GM03348 (cell line): Measurements from ENCODE around the gene CFP.
"Not testable (repeated sequence)": the region's sequence is repeated elsewhere in the genome, so short reads cannot be mapped to it uniquely, and the experiment has no call there.

Experiments used
- DNase-seq: peaks from one replicate; pipeline ENCODE4 v3.0.0; 2012; ENCODE audit warnings: low spot score

CFP gene

DNA sequence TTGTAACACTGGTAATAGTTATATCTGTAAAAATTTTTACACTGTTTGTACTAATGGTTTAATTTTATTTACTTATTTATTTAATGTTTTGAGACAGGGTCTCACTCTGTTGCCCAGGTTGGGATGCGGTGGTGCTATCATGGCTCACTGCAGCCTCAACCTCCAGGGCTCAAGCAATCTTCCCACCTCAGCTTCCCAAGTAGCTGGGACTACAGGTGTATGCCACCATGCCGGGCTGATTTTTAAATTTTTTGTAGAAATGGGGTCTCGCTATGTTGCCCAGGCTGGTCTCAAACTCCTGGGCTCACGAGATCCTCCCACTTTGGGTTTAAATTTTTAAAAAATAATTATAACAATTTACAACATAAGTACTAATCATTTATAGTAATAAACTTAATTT is 26.6 kb downstream of the CFP start:
- DNase-seq = not testable (repeated sequence)

DNA sequence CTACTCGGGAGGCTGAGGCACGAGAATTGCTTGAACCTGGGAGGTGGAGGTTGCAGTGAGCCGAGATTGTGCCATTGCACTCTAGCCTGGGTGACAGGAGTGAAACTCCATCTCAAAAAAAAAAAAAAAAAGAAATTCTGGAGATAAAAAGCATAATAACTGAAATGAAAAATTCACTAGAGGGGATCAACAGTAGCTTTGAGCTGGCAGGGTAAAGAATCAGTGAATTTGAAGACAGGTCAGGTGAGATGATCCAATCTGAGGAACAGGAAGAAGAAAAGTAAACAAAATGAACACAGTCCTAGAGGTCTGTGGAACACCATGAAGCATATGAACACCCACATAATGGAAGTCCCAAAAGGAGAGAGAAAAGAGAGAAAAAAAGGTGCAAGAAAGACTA is 32.5 kb downstream of the CFP start:
- DNase-seq = no peak

- no peak for DNase-seq
Observed at GRCh38 chrX:47596256-47596655, 33.5 kb downstream of the CFP start.

- no peak for DNase-seq
Observed at GRCh38 chrX:47595716-47596251, 33.9 kb downstream of the CFP start.

- no peak for DNase-seq
Observed at GRCh38 chrX:47593522-47593921, 36.2 kb downstream of the CFP start.

DNA sequence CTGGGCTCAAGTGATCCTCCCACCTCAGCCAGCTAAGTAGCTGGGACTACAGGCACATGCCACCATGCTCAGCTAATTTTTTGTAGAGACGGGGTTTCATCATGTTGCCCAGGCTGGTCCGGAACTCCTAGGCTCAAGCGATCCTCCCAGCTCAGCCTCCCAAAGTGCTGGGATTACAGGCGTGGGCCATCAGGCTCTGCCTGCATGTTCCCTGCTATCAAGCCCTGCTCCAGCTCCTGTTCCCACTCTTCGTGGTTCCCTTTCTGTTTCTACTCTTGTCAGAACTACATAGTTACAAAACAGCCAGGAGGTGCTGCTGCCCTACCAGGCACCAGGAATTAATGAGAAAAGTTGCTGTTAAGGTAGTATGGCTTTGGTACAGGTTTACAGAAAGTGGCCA is 38.7 kb downstream of the CFP start:
- DNase-seq = no peak

DNA sequence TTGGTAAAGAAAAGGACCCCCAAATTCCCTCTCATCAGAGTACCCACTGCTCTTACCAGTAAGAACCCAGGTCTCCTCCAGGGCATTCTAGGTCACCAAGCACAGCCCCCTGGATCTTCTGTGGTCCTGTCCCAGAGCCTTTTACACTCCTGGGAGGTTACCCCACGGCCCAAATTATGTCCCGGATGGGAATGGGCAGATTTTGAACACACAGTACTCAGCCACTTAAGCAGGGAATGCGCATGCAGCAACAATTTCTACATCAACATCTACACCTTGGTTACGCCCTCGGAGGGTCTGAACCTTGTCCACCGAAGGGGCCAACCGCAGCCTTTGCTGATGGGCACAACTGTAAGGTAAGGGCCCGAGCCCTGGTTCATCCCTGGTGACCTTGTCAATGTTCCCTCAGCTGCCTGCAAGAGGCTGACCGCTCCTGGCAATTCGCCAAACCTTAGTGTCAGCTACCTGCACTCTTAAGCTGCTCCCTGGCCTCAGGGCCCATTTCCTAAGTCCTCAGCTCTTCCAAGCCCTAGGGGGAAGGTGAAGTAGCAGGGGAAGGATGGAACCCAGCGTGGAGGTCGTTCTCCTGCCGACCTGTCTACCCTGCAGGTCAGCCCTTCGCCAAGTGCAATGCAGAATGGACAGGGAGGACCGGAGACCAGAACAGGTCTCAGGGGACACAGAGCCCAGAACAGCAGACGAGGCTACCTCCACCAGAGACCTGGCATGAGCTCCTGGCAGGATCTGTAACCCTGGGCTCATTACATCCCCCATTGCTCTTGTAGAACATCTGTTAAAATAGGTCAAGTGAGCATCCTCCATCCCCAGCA is 41.6 kb downstream of the CFP start:
- DNase-seq = no peak

DNA sequence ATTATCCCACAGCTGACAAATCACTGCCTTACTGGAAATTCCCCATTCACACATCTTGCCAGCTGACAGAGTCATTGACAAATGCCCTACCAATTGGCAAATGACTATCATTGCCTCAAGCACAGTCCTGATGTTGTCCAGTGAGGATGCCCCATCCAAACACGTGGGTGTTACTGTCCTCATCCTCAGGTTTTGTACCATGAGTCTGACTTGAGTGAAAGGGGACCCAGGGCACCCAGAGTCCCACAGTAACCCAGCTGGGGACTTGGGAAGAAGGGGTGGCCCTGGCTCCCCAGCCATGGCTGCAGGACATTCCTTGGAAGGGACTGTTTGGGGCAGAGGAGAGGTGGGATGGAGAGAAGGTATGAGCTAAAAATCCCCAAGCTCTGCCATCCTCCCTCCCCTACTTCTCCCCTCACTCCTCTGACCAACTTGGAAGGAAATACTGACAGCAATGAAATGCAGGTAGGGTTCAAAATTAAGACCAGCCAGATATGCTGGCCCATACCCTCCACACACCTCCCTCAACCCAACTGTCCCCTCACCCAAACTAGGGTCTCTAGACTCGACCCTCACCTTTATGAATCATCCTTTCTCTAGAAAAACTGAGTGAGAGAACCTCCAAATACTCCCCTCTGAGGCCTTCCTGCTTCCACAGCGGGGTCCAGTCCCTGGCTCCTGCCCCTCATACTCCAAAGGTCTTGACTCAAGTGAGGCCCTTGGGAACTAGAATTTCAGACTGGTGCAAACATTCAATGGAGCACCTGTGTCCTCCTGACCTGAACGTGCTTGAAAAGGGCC is 42.4 kb downstream of the CFP start:
- DNase-seq = no peak

- no peak for DNase-seq
Observed at GRCh38 chrX:47586043-47586787, 43.5 kb downstream of the CFP start.

DNA sequence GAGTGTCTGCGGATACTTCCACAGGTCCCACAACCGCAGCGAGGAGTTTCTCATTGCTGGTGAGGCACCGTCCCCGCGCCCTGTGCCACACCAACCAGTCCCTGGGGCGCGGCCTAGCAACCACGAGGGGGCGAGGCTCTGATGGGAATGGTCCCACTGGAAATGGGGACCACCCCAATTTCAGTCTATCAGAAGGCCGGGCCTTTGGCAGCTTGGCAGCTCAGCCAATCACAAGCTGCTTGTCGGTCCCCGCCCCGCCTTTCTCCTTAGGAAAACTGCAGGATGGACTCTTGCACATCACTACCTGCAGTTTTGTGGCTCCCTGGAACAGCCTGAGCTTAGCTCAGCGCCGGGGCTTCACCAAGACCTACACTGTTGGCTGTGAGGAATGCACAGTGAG is 44.5 kb downstream of the CFP start:
- no peak for DNase-seq

DNA sequence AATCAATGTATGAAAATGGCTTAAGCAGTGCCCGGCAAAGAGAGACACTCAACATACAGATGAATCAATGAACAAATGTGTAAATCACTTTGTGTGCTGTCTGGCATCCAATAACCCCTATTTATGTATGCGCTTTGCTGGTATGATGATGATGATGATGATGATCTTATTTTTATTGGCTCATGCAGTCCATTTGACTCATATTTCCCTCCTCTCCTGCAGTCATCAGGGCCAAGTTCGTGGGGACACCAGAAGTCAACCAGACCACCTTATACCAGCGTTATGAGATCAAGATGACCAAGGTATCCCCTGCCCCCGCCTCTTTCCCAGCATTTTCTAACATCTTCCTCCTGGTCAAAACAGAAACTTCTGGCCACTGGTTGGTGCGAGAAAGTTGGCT is 45.0 kb downstream of the CFP start:
- no peak for DNase-seq

DNA sequence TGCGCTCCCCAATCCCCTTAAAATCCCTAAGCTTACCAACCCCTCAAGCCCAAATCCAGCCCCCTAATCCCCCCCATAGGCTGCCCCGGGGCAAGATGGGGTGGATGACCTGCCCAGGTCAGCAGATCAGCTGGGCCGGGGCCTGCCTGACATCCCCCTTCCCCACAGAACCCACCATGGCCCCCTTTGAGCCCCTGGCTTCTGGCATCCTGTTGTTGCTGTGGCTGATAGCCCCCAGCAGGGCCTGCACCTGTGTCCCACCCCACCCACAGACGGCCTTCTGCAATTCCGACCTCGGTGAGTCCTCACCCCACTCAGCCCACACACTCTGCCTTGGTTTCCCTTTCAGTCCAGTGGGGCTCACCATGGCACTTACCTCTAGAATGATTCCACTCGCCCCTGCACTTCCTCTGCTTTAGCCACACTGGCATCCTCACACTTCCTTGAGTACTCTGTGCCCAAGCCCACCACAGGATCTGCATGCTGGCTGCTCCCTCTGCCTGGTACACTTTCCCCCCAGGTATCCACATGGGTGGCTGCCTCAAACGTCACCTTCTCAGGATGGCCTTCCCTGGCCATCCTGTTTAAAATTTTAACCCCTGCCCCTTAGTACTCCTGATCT is 46.4 kb downstream of the CFP start:
- DNase-seq = no peak

DNA sequence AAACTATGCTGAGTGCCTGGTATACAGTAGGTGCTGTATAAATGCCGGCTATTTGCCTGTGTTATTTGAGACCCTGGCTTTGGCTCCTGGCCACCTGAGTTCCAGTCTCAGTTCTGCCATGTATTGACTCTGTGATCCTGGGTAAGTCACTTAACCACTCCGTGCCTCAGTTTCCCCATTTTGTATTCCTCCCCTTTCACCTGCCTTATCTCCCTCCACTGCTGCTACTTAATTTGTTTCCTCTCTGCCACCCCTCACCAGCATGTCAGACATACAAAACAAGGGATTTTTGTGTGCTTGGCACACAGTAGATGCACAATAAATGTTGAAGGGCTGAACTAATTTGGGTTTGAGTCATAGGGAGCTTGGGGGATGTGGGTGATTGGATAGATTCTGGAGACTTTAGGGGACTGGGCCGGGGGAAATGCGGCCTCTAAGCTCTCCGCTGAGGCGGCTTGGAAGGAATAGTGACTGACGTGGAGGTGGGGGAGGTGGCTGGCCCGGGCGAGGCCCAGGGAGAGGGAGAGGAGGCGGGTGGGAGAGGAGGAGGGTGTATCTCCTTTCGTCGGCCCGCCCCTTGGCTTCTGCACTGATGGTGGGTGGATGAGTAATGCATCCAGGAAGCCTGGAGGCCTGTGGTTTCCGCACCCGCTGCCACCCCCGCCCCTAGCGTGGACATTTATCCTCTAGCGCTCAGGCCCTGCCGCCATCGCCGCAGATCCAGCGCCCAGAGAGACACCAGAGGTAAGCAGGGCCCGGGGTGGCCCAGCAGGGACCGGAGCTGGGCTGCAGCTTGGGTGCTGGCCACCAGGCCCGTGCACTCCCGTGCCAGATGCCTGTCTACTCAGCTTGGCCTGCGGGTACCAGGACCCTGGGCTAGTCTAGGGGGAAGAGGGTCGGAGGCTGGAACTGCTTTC is 47.7 kb downstream of the CFP start, which contains the start of gene TIMP1:
TIMP1 (plus strand) TSS at position 706 of the 917 bp plus-strand sequence. CDS start 980 bp downstream, outside the sequence.
- peak; percentile 93 for DNase-seq

- peak; percentile 39 for DNase-seq
Observed at GRCh38 chrX:47579537-47579936, 50.2 kb downstream of the CFP start.

DNA sequence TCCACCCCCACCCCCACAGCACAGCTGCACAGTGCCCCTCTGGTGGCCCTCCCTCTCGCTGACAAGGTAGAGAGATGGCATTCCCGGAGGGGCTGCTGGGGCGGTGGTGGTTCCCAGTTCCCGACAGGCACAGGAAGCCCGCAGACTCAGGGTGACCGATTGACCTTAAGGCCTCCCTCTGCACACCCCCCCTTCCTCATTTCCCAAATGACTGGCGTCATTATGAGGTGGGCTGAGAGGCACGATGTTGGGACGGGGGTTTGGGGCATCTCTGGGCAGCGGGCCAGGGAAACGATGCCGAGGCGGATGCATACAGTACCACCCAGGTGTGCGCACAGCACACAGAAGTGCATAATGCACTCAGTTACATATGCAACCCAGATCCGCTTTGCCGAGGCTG is 51.0 kb downstream of the CFP start:
- DNase-seq = no peak

DNA sequence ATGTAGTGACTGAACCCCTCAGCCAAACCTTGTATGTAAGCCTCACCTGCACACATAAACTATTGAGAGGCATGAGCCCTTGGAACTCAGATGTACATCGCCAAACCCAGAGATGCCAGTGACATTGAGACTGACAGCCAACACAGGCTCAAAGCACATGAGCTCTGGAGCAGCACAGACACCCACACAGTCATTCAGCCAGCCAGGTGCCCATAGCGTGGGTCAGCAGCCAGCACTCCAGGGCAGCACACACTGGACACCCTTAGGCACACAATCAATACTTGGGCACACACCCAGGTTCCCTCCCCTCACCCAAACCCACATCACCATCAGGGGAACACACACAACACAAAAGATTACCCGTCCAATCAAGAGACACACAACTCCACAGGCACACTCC is 51.8 kb downstream of the CFP start:
- no peak for DNase-seq

- DNase-seq = no peak
Observed at GRCh38 chrX:47577424-47577823, 52.3 kb downstream of the CFP start.

GRCh38 chrX:47576021-47576898 is 53.5 kb downstream of the CFP start:
- DNase-seq = no peak

- DNase-seq = no peak
Observed at GRCh38 chrX:47574547-47575301, 55.0 kb downstream of the CFP start.
